Neural progenitor cell (in vitro differentiated cells): ENCODE data around the gene SKIC8.

Experiments
- CTCF ChIP-seq: fragments of 200-600 bp; sonication (generic); IDR thresholded peaks from 2 replicates; pipeline ENCODE4 v1.5.1; 2017; ENCODE audit warnings: antibody characterized with exemption, mild to moderate bottlenecking
- EZH2 ChIP-seq: fragments of 200-600 bp; sonication (generic); IDR thresholded peaks from 2 replicates; pipeline ENCODE4 v1.6.1; 2017; ENCODE audit warnings: antibody characterized with exemption, mild to moderate bottlenecking, moderate library complexity

- TF ChIP-seq EZH2: no peak
- TF ChIP-seq CTCF: no peak
Measured at GRCh38 chr15:78265752-78266224, 33.6 kb downstream of the SKIC8 start.
